Type B pancreatic cell (in vitro differentiated cells): ENCODE measurements around the gene A2M. TPM values are rescaled to one million over a fixed set of nuclear protein-coding genes. Genes with fewer than 3 reads are reported as not detected.

Experiments used
- DNase-seq: peaks from one replicate; pipeline ENCODE4 v3.0.0; 2021; ENCODE audit warnings: mixed read lengths; ENCODE audit not compliant: unreplicated experiment; ENCODE audit errors: extremely low spot score
- H3K27ac Mint-ChIP-seq: 2 replicates; pipeline ENCODE4 v1.8.0; 2021; ENCODE audit warnings: mild to moderate bottlenecking, mixed read lengths
- H3K27me3 Mint-ChIP-seq: 2 replicates; pipeline ENCODE4 v1.8.0; 2021; ENCODE audit warnings: mixed read lengths
- H3K36me3 Mint-ChIP-seq: 2 replicates; pipeline ENCODE4 v1.8.0; 2021; ENCODE audit warnings: mixed read lengths
- H3K4me1 Mint-ChIP-seq: one replicate; pipeline ENCODE4 v1.8.0; 2021; ENCODE audit warnings: mixed read lengths; ENCODE audit not compliant: unreplicated experiment
- H3K4me3 Mint-ChIP-seq: 2 replicates; pipeline ENCODE4 v1.8.0; 2021; ENCODE audit warnings: mild to moderate bottlenecking, mixed read lengths
- H3K9me3 Mint-ChIP-seq: 2 replicates; pipeline ENCODE4 v1.8.0; 2021; ENCODE audit warnings: mixed read lengths
- total RNA-seq: library from RNA; stranded (reverse); gene quantifications from 2 replicates; pipeline ENCODE4 v1.2.1, GENCODE V29; 2021; ENCODE audit warnings: low replicate concordance
- TF ChIP-seq, protein P1 (sequence below): fragments of 200-600 bp; sonication (generic); conservative IDR thresholded peaks from 2 replicates; pipeline ENCODE4 v1.5.0; 2021; ENCODE audit warnings: antibody characterized with exemption, mild to moderate bottlenecking

Gene A2M
- total RNA-seq, 1 donor from 2014 or later, result 84.9 TPM

DNA sequence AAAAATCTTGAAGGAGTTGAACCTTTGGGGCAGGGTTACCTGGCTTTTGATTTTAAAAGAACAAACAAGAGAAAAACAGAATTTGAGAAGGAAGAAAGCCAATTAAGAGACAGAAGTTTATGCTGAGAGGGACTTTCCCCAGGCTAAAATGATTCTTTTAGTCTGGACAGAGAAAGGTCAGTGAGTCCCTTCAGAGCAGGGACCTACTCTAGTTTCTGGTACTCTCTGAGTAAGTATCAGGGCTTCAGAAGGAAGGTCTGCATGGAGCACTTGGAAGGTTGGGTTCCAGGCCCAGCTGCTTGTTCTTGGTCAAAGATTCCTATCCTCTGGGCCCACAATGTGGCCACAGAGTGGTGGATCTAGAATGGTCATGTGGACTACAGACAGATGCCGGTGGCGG is 66.8 kb downstream of the A2M start:
- no peak overlapping the region for H3K27ac Mint-ChIP-seq
- no peaks in the 10 kb centered on the region for H3K4me1 Mint-ChIP-seq
- H3K4me3 Mint-ChIP-seq, result no peak overlapping the region
- no peaks in the 10 kb centered on the region for H3K9me3 Mint-ChIP-seq
- peaks cover 6% of the 10 kb centered on the region for H3K36me3 Mint-ChIP-seq
- DNase-seq, result no peak
- TF ChIP-seq, protein P1, sequence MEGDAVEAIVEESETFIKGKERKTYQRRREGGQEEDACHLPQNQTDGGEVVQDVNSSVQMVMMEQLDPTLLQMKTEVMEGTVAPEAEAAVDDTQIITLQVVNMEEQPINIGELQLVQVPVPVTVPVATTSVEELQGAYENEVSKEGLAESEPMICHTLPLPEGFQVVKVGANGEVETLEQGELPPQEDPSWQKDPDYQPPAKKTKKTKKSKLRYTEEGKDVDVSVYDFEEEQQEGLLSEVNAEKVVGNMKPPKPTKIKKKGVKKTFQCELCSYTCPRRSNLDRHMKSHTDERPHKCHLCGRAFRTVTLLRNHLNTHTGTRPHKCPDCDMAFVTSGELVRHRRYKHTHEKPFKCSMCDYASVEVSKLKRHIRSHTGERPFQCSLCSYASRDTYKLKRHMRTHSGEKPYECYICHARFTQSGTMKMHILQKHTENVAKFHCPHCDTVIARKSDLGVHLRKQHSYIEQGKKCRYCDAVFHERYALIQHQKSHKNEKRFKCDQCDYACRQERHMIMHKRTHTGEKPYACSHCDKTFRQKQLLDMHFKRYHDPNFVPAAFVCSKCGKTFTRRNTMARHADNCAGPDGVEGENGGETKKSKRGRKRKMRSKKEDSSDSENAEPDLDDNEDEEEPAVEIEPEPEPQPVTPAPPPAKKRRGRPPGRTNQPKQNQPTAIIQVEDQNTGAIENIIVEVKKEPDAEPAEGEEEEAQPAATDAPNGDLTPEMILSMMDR, result no peak
- H3K27me3 Mint-ChIP-seq, result peaks cover 7% of the 10 kb centered on the region

DNA sequence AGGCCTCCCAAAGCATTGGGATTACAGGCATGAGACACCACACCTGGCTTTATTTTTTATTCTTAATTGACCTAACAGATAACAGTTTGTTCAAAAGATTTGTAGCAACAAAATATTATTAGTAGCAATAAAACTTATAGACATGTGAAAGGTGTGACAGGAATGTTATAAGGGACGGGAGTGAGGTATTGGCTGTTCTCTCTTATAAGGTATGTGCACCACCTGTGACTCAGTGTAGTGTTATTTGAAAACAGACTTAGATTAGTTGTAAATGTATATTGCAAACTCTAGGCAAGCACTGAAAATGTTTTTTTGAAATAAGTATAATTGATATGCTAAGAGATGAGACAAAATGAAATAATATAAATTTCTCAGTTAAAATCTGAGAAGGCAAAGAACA is 68.6 kb downstream of the A2M start:
- H3K9me3 Mint-ChIP-seq, result no peaks in the 10 kb centered on the region
- H3K27ac Mint-ChIP-seq, result no peak overlapping the region
- TF ChIP-seq, protein P1, result no peak
- DNase-seq, result no peak
- H3K4me1 Mint-ChIP-seq, result no peaks in the 10 kb centered on the region
- H3K27me3 Mint-ChIP-seq, result no peaks in the 10 kb centered on the region
- no peak overlapping the region for H3K4me3 Mint-ChIP-seq
- H3K36me3 Mint-ChIP-seq, result peaks cover 6% of the 10 kb centered on the region

DNA sequence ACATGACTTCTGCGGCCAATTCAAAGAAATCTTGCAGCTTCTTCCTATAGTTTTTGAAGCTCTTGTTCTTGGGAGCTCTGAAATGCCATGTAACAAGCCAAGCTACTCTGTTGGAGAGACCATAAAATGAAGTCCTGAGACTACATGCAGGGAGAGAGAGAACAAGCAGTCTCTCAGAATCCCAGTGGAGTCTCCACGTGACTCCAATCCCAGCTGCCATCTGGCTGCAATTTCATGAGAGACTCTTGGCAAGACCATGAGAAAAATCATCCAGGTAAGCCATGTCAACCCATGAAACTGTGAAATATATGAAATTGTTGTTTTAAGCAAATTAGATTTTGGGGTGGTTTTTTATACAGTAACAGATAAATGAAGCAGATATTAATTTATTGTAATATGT is 72.0 kb downstream of the A2M start:
- TF ChIP-seq, protein P1, result no peak
- Mint-ChIP-seq H3K4me1 (no peaks in the 10 kb centered on the region), H3K27ac (no peak overlapping the region), H3K36me3 (peaks cover 6% of the 10 kb centered on the region), H3K27me3 (peaks cover 5% of the 10 kb centered on the region), H3K9me3 (no peaks in the 10 kb centered on the region), H3K4me3 (no peak overlapping the region)
- DNase-seq, result no peak

DNA sequence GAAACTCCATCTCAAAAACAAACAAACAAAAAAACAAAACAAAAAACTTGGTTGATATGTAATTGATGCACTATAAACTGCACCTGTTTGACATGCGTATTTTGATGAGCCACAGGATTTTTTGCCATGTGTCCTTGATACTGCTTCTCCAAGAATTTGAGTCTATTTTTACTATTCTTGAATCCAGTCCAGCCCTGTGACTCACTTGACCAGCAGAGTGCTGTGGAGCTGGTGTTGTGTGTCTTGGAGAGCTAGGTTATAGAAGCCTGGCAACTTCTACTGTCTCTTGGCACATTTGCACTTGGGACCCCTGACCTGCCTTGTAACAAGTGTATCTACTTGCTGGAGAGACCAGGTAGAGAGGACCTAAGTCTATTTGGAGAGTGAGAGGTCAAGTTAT is 74.4 kb downstream of the A2M start:
- Mint-ChIP-seq H3K27ac (no peak overlapping the region), H3K4me3 (no peak overlapping the region), H3K9me3 (no peaks in the 10 kb centered on the region), H3K27me3 (peaks cover 5% of the 10 kb centered on the region), H3K4me1 (no peaks in the 10 kb centered on the region), H3K36me3 (peaks cover 6% of the 10 kb centered on the region)
- TF ChIP-seq, protein P1, result no peak
- DNase-seq, result no peak

DNA sequence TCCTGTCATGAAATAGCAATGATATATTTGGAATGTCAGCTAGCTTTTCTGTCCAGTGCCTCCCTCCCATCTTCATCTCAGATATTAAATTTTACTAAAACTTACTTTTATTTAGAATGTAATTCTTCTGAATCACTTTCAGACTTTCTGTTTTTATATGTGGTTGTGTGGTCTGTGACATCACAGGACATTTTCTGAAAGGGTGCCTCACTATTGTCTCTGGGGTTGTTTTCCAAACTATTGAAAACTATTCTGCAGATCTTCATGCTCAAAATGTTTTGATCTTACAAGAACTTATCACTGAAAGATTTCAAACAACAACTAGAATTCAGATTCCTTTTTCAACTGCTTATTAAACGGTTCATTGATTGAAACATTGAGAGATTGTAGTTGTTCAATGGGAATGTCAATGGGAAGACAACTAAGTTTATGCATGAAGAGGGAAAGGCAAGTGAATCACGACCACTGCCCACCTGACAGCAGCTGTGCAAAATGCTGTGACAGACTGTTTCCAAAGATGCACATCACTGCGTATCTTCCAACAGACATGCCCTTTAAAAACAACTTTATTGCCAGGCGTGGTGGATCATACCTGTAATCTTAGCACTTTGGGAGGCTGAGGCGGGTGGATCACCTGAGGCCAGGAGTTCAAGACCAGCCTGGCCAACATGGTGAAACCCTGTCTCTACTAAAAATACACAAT is 75.1 kb downstream of the A2M start:
- TF ChIP-seq, protein P1, result no peak
- no peaks in the 10 kb centered on the region for H3K9me3 Mint-ChIP-seq

More for the DNA sequence above, 75.1 kb downstream of the A2M start:
- Mint-ChIP-seq H3K27ac (no peak overlapping the region), H3K4me1 (no peaks in the 10 kb centered on the region), H3K27me3 (peaks cover 5% of the 10 kb centered on the region), H3K36me3 (peaks cover 4% of the 10 kb centered on the region), H3K4me3 (no peak overlapping the region)
- no peak for DNase-seq
